ENCODE data around the gene EFS.

The EFS gene

DNA sequence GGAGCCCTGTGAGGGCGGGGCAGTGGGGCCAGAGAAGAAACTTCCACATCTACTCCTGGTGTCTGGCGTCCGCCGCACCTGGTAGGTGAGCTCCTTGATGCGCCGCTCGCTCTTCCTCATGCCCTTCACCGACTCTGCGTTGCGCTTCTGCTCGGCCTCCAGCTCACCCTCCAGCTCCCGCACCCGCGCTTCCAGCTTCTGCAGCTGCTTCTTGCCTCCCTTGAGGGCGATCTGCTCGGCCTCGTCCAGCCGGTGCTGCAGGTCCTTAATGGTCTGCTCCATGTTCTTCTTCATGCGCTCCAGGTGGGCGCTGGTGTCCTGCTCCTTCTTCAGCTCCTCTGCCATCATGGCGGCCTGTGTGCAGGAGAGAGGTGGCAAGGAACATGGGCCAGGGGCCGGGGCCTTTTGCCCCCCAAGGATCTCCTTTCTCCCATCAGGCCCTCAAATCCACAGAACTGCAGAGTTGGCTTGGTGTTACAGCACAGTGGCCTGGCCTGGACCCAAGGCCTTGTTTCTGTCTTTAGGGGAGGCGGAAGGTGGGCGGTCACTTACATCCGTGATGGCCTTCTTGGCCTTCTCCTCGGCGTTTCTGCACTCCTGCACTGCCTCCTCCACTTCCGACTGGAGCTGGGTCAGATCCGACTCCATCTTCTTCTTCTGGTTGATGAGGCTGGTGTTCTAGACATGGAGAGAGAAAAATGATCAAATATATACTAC lies 19.6 kb upstream of the EFS start:
- Histone ChIP-seq H3K36me3 (ENCODE audit: control insufficient read depth in 2 of 2, insufficient read depth in 1 of 2, low read length in 2 of 2) (no peaks in the 10 kb centered on the region), H3K27ac (ENCODE audit: extremely low read depth, low read depth, low read length) (no peak overlapping the region), H3K4me3 (ENCODE audit: low read depth, low read length) (no peak overlapping the region), H3K9me3 (ENCODE audit: control insufficient read depth, insufficient read depth, low read depth, low read length) (no peaks in the 10 kb centered on the region), H3K4me1 (ENCODE audit: control insufficient read depth, insufficient read depth, low read length) (no peaks in the 10 kb centered on the region)
- ChIA-PET CTCF (interaction anchor here (0.5 to 1.2 kb wide), 3 partner anchors 82 to 263 kb away, joined by 3 read pairs; no protein-coding TSS in a partner anchor), POLR2A (no interaction called here)
- TF ChIP-seq, protein P1, sequence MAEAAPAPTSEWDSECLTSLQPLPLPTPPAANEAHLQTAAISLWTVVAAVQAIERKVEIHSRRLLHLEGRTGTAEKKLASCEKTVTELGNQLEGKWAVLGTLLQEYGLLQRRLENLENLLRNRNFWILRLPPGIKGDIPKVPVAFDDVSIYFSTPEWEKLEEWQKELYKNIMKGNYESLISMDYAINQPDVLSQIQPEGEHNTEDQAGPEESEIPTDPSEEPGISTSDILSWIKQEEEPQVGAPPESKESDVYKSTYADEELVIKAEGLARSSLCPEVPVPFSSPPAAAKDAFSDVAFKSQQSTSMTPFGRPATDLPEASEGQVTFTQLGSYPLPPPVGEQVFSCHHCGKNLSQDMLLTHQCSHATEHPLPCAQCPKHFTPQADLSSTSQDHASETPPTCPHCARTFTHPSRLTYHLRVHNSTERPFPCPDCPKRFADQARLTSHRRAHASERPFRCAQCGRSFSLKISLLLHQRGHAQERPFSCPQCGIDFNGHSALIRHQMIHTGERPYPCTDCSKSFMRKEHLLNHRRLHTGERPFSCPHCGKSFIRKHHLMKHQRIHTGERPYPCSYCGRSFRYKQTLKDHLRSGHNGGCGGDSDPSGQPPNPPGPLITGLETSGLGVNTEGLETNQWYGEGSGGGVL (tag by site-specific recombination; IDR thresholded peaks at IDR 0.05), result no peak
- TF ChIP-seq ZNF221 (tag by site-specific recombination; IDR thresholded peaks at IDR 0.05; ENCODE audit: borderline replicate concordance) (no peak), ZNF211 (tag by site-specific recombination; IDR thresholded peaks at IDR 0.05; ENCODE audit: low read depth) (no peak), SP2 (tag by site-specific recombination; IDR thresholded peaks at IDR 0.05) (no peak), ZNF16 (tag by site-specific recombination; IDR thresholded peaks at IDR 0.05; ENCODE audit: low read depth) (no peak), ZNF660 (tag by site-specific recombination; IDR thresholded peaks at IDR 0.05) (no peak), ZNF560 (tag by site-specific recombination; IDR thresholded peaks at IDR 0.05; ENCODE audit: borderline replicate concordance) (no peak), ZNF596 (tag by site-specific recombination; IDR thresholded peaks at IDR 0.05) (no peak), ZBTB48 (tag by site-specific recombination; IDR thresholded peaks at IDR 0.05) (no peak), ZNF146 (tag by site-specific recombination; IDR thresholded peaks at IDR 0.05) (no peak), ZNF394 (tag by site-specific recombination; IDR thresholded peaks at IDR 0.05; ENCODE audit: borderline replicate concordance) (no peak)
- TF ChIP-seq, protein P2, sequence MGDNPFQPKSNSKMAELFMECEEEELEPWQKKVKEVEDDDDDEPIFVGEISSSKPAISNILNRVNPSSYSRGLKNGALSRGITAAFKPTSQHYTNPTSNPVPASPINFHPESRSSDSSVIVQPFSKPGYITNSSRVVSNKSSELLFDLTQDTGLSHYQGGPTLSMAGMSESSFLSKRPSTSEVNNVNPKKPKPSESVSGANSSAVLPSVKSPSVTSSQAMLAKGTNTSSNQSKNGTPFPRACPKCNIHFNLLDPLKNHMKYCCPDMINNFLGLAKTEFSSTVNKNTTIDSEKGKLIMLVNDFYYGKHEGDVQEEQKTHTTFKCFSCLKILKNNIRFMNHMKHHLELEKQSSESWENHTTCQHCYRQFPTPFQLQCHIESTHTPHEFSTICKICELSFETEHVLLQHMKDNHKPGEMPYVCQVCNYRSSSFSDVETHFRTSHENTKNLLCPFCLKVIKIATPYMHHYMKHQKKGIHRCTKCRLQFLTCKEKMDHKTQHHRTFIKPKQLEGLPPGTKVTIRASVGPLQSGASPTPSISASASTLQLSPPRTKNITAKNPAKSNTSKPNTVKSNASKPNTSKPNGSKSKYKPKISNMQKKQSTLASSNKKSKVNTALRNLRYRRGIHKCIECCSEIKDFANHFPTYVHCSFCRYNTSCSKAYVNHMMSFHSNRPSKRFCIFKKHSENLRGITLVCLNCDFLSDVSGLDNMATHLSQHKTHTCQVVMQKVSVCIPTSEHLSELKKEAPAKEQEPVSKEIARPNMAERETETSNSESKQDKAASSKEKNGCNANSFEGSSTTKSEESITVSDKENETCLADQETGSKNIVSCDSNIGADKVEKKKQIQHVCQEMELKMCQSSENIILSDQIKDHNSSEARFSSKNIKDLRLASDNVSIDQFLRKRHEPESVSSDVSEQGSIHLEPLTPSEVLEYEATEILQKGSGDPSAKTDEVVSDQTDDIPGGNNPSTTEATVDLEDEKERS (tag by site-specific recombination; IDR thresholded peaks at IDR 0.05), result no peak

DNA sequence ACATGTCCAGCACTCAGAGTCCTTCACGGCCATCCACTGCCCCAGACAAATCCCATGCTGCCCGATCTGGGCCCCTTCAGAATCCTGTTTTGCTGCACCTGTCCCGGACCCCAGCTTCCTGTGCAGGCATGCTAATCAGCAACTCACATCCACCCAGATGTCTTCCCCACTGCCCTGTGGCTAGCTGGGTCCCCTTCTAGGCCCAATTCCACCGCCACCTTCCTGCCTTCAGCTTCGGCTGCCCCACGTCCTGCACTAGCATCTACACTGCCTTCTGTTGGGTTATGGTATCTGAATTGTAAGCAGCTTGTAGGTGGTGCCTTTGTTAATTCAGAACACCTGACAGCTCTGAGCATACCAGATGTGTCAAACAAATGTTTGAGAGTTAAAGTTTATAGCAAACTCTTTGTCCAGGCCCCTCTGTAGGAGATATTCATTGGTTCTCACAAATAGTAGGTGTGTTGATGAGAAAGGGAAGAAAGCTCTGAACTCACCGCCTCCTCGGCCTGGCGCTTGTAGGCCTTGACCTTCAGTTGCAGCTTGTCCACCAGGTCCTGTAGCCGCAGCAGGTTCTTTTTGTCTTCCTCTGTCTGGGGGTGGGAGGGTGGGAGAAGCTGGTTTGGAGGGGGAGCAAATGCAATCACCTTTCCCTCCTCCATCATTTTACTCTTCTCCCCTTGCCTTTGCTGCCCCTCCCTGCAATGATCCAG lies 17.9 kb upstream of the EFS start:
- Histone ChIP-seq H3K4me3 (ENCODE audit: low read depth, low read length) (no peak overlapping the region), H3K36me3 (ENCODE audit: control insufficient read depth in 2 of 2, insufficient read depth in 1 of 2, low read length in 2 of 2) (no peaks in the 10 kb centered on the region), H3K27ac (ENCODE audit: extremely low read depth, low read depth, low read length) (no peak overlapping the region), H3K9me3 (ENCODE audit: control insufficient read depth, insufficient read depth, low read depth, low read length) (no peaks in the 10 kb centered on the region), H3K4me1 (ENCODE audit: control insufficient read depth, insufficient read depth, low read length) (no peaks in the 10 kb centered on the region)
- TF ChIP-seq, protein P3, sequence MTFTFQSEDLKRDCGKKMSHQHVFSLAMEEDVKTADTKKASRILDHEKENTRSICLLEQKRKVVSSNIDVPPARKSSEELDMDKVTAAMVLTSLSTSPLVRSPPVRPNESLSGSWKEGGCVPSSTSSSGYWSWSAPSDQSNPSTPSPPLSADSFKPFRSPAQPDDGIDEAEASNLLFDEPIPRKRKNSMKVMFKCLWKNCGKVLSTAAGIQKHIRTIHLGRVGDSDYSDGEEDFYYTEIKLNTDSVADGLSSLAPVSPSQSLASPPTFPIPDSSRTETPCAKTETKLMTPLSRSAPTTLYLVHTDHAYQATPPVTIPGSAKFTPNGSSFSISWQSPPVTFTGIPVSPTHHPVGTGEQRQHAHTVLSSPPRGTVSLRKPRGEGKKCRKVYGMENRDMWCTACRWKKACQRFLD (tag by site-specific recombination; IDR thresholded peaks at IDR 0.05), result no peak
- no peak for TF ChIP-seq ZBTB21 (tag by site-specific recombination; IDR thresholded peaks at IDR 0.05)
- TF ChIP-seq ZNF433 (tag by site-specific recombination; IDR thresholded peaks at IDR 0.05; ENCODE audit: low read depth), result no peak
- no peak for TF ChIP-seq GLI2 (tag by site-specific recombination; IDR thresholded peaks at IDR 0.05; ENCODE audit: borderline replicate concordance, low read depth)
- ChIA-PET CTCF (interaction anchor here (1.0 to 4.3 kb wide), 3 partner anchors 30 to 180 kb away, joined by 3 to 61 read pairs (median 4); no protein-coding TSS in a partner anchor), POLR2A (no interaction called here)
